Esophagus squamous epithelium (tissue), 4 donors: ENCODE data around the gene SHKBP1.
"Not testable (repeated sequence)": the region's sequence is repeated elsewhere in the genome, so short reads cannot be mapped to it uniquely, and the experiment has no call there.

Source experiments
- CTCF ChIP-seq, 6 experiments: fragments of 450-650 bp in 4 of 6; fragments of 200-600 bp in 2 of 6; sonication (generic) in 2 of 6; IDR thresholded peaks; one replicate each; pipeline ENCODE4 v1.5.1; 2016 to 2019; ENCODE audit warnings: antibody characterized with exemption in 6 of 6, mild to moderate bottlenecking in 4 of 6, moderate library complexity in 4 of 6
- POLR2A ChIP-seq, 4 donors: fragments of 450-650 bp; IDR thresholded peaks; one replicate each; pipeline ENCODE4 v1.6.1; 2017; ENCODE audit warnings: antibody characterized with exemption in 4 of 4, mild to moderate bottlenecking in 4 of 4, moderate library complexity in 3 of 4

GRCh38 chr19:40624369-40625153 is 47.9 kb downstream of the SHKBP1 start:
- not testable (repeated sequence) for TF ChIP-seq POLR2A, CTCF (IDR thresholded peaks at IDR 0.05)
